Measurements from ENCODE around the gene EBF4. TPM values are rescaled to one million over a fixed set of nuclear protein-coding genes. Genes with fewer than 3 reads are reported as not detected.

Gene EBF4
- total RNA-seq, 1 donor = 2.6 TPM

DNA sequence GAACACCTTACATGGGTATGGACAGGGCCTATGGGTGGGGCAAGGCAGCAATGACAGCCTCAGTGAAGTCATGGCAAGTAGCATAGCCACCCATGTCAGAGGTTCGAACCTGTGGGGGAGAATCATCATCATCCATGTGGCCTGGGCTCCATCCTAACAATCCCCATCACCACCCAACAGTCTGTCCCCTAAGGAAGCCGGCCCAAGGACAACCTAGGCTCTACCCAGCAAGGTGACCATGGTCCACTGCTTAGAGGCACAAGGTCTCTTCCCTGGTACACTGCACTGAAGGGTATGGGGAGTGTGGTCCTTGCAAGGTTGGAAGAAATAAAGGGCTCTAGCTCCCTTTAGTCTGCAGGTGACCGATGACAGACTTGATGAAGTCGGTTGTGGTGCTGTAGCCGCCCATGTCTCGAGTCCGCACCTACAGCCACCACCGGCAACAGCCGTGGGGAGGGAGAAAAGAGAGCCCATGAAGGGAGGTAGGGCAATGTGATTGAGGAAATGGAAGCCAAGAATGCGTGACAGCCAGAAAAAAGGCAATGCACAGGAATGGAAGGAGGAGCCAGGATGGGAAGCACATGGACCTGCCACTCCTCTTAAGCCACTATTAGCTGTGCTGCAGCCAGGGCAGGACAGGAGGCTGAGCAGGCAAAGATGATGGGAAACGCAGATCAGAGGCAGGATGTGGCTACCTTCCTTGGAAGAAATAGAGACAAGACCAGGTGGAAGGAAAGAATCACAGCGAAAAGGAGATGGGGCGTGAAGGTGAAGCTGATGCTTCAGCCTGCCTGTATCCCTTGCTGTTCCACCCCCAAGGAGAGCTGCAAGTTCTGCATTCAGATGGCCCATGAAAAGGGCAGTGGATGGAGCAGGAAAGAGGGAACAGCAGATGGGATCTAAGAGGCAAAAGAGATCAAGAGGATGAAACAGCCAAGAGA, 33.9 kb upstream of the EBF4 start:
- H3K4me3 ChIP-seq (ENCODE audit: low read depth, low read length) = no peak overlapping the region
- DNase-seq (ENCODE audit: low read depth) = no peak
- TF ChIP-seq, protein P1, sequence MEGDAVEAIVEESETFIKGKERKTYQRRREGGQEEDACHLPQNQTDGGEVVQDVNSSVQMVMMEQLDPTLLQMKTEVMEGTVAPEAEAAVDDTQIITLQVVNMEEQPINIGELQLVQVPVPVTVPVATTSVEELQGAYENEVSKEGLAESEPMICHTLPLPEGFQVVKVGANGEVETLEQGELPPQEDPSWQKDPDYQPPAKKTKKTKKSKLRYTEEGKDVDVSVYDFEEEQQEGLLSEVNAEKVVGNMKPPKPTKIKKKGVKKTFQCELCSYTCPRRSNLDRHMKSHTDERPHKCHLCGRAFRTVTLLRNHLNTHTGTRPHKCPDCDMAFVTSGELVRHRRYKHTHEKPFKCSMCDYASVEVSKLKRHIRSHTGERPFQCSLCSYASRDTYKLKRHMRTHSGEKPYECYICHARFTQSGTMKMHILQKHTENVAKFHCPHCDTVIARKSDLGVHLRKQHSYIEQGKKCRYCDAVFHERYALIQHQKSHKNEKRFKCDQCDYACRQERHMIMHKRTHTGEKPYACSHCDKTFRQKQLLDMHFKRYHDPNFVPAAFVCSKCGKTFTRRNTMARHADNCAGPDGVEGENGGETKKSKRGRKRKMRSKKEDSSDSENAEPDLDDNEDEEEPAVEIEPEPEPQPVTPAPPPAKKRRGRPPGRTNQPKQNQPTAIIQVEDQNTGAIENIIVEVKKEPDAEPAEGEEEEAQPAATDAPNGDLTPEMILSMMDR (IDR thresholded peaks at IDR 0.05; ENCODE audit: insufficient read depth, low read depth, low read length) = no peak

- H3K4me3 ChIP-seq (ENCODE audit: low read depth, low read length) = no peak overlapping the region
- no peak for DNase-seq (ENCODE audit: low read depth)
- TF ChIP-seq, protein P1 (IDR thresholded peaks at IDR 0.05; ENCODE audit: insufficient read depth, low read depth, low read length) = no peak
These were observed 33.0 kb upstream of the EBF4 start for GRCh38 chr20:2659547-2659946.

- TF ChIP-seq, protein P1 (IDR thresholded peaks at IDR 0.05; ENCODE audit: insufficient read depth, low read depth, low read length) = no peak
- H3K4me3 ChIP-seq (ENCODE audit: low read depth, low read length) = peak overlapping the region; percentile 98
- DNase-seq (ENCODE audit: low read depth) = no peak
These were observed 29.2 kb upstream of the EBF4 start for GRCh38 chr20:2663364-2663886.

- H3K4me3 ChIP-seq (ENCODE audit: low read depth, low read length) = peak within 1 kb of the TSS; percentile 98
- TF ChIP-seq, protein P1 (IDR thresholded peaks at IDR 0.05; ENCODE audit: insufficient read depth, low read depth, low read length) = no peak
- peak; percentile 96 for DNase-seq (ENCODE audit: low read depth)
These were observed 28.5 kb upstream of the EBF4 start, which contains the start of gene IDH3B for GRCh38 chr20:2663887-2664719. Gene IDH3B (minus strand): TSS chr20:2664216. CDS start chr20:2664188, 28 bp downstream.

DNA sequence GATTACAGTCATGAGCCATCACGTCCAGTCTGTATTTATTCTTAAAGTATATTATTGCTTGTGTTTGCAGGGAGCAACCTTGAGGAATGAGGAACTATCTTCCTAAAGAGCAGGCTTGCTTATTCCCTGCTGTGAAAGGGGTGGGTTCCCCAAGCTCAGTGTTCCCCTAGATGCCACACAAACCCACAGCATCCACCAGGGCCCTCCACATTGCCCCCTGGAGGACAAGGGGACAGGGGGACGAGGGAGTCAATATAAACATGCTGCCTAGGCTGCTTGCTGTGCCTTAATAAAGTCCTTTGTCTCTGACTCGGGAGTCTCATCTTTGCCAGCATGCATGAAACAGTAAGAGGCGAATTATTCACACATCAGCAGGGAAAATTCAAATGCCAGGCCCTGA, 20.6 kb upstream of the EBF4 start:
- no peak for DNase-seq (ENCODE audit: low read depth)
- TF ChIP-seq, protein P1 (IDR thresholded peaks at IDR 0.05; ENCODE audit: insufficient read depth, low read depth, low read length) = peak; percentile 23
- H3K4me3 ChIP-seq (ENCODE audit: low read depth, low read length) = no peak overlapping the region

GRCh38 chr20:2672446-2672845, 20.1 kb upstream of the EBF4 start:
- no peak for DNase-seq (ENCODE audit: low read depth)
- TF ChIP-seq, protein P1 (IDR thresholded peaks at IDR 0.05; ENCODE audit: insufficient read depth, low read depth, low read length) = no peak
- H3K4me3 ChIP-seq (ENCODE audit: low read depth, low read length) = no peak overlapping the region
